HL-60/S4 (cell line): ENCODE data around the gene ARHGEF10L.

Experiments used
- in situ Hi-C: fragments of 300-500 bp; cut with MboI; formaldehyde crosslinking; loops from 2 replicates; pipeline ENCODE4 v1.14.3; 2022; ENCODE audit warnings: low sequenced_read_pairs

ARHGEF10L gene

DNA sequence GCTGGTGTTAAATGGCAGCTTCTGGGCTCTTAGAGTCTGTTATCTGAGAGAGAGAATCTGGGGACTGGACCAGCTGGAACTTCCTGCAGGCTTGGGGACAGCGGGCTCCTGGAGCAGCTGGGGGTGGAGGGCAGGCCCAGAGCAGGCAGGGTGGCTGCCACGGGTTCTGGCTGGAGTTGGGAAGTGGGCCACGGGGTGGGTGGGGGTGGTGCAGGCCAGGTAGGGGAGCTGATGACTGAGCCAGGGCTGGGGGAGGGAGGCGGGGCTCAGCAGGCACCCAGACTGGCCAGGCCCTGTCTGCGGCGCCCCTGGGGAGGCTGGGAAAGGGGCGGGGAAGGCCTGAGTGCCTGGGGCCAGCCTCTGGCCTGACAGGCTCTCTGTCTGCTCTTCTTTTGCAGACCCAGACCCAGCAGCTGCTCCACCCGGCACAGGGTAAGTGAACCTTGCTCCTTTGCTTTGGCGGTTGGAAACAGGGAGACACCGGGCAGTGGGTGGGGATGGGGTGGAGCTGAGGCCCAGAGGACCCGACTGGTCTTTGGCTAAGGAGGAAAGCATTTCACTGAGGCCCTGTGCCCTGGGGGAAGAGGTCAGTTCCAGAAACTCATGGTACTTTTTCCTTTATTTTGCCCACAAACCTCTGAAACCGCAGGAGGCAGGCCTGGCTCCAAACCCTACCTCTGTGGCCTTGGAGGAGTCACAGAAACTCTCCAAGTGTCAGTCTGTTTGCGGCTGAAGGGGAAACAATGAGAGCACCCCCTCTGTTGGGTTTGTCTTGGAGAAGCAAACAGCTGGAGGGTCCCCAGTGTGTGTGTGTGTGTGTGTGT is 48.8 kb downstream of the ARHGEF10L start:
- in situ Hi-C loops = no loop called here

DNA sequence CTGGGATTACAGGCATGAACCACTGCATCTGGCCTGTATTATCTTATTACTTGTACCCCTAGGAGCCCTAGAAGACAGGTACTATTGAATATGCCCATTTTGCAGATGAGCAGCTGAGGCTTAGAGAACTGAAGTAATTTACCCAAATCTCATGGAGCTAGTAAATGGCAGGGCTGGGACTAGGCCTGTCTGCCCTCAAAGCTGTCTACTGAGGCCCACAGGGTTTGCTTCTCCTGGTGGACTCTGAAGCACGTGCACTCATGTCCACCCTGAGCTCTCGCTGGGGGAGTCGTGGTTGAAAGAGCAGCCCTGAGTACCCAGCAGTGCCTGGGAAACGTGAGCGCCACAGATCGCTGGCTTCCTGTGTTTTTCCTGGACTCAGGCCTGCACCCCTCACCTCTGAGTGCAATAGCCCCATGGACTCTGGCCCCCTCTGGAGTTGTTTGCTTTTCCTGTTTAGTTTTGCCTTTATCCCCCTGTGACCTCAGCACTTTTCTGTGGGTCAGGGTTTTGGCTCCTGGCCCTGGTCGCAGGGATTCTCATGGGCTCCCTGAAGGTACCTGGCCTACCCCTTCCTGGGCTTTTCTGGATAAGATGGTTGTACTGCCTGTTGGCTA is 52.4 kb downstream of the ARHGEF10L start:
- in situ Hi-C loops = no loop called here

DNA sequence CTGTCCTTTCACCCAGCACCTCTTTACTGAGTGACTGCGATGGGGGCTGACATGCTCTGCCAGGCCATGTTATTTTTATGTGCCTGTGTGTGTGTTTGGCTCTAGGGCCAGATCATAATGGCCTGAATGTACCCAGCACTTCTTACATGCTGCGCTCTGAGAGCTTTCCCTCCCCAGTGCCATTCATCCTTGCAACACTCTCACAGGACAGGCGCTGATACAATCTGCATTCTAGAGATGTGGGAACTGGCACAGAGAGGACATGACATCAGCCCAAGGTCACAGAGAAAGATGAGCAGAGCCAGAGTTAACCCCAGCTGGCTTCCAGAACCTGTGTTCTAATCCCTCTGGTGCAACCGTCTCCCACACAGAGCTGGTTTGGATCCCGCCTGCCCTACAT is 54.5 kb downstream of the ARHGEF10L start:
- in situ Hi-C loops = no loop called here

DNA sequence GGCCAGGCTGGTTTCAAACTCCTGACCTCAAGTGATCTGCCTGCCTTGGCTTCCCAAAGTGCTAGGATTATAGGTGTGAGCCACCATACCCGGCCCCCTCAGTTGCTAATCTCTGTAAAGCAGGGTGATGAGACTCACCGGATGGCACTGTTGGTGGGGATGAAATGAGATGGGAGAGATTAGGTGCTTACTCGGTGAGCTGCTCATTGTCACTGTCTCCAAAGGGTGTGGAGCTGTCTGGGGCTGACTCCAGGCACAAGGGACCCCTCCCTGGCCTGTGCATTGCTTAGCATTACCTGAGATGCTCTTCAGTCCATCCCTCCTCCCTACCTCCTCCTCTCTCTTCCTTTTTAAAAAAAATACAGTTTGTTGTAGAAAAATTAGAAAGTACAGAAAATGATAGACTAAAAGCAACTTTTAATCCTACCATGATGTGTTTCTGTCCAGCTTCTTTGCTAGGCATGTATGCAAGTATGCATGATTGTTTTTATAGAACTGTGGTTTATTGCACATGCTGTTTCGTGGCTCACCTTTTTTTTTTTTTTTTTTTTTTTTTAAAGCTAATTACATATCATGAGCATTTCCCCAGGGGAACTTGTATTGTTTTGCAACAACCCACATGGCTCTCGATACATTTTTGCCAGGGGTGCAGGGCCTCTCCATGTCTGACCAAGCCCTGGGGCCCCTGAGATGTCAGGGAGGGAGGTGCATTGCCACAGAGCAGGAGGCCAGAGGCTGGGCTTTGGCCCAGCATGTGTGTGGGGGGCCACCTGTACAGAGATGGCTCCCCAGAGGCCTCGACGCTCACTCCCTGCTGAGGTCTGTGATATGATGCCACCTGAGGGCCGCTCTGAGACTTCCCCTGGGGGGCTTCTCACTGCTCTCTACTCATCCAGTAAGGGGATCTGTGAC is 55.4 kb downstream of the ARHGEF10L start:
- in situ Hi-C loops = no loop called here

DNA sequence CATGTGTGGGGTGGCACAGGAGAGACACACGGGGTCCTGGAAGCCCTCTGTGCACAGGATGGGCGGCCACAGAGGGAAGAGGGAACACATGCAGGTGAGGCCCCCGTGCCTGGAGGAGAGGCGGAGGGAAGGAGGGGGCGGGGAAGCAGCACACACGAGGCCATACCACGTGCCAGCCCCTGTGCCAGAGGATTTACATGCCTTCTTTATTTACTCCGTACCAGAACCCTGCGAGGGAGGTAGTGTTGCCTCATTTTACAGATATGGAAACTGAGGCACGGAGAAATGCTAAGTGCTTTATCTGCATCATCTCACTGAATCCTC is 56.1 kb downstream of the ARHGEF10L start:
- in situ Hi-C loops = no loop called here

DNA sequence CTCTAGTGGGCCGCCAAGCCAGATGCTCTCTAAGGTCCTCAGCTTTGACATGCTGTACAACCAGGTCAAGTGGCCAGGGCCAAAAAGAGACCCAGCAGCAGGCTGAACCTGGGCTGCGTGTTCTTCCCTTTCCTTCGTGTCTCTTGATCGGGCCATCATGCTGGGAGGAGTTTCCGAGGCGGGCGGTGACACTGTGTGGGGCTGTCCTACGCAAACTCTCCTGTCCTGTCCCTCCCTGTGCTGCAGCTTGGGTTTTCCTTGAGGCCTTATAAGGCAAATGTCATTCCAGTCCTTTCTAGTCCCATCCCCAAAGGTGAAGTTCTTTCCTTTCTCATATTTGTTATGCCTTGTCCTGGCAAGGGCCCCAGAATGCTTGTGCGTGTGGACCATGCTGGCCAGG is 56.7 kb downstream of the ARHGEF10L start:
- in situ Hi-C loops = no loop called here

DNA sequence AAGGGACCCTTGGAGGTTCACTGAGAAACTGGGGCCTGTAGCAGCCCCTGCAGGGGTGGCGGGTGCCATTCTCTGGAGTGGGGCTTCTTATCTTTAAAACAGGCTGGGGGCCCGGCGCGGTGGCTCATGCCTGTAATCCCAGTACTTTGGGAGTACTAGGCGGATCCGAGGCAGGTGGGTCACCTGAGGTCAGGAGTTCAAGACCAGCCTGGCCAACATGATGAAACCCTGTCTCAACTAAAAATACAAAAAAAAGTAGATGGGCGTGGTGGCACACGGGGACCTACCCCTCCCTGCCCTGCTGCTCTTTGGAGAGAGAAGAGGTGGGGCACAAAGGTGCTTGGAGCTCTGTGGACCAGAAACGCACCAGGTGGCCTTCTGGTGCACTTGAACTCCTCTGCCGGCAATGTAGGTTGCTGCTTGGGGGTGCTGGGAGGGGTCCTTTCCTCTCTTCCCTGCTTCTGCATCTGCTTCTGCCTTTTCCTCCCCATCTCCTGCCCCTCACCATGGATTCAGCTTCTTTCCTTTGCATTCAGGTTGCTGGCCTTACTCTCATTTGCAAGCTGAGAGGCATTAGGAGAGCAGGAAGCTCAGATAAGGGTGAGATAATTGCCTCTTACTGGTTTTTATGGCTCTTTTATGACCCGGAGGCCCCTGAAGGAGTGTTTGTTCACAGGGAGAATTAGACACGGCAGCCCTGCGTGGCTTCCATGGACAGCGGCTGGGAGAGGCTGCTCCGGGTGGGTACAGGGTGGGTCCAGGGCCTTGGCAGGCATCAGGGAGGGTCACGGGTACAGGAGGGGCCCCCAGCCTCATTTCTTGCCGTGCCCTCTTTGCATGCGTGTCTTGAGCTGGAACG is 57.4 kb downstream of the ARHGEF10L start:
- in situ Hi-C loops = no loop called here

DNA sequence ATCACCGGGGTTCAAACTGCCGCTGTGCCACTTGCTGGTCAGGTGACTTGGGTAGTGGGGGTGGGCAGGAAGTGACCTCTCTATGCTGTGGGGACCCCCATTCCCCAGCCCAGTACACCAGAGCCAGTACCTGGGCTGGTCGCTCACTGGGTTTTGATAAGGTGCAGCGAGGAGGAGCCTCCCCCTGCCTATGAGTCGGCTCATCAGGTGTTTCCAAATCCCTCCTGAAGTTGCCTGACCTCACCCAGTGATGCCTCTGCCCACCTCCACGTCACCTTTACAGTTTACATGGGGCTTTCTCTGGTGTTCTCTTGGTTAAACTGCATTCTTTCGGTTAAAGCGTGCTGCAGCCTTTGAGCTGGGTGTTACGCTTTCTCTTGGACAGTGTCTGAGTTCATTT is 58.2 kb downstream of the ARHGEF10L start:
- in situ Hi-C loops = no loop called here

DNA sequence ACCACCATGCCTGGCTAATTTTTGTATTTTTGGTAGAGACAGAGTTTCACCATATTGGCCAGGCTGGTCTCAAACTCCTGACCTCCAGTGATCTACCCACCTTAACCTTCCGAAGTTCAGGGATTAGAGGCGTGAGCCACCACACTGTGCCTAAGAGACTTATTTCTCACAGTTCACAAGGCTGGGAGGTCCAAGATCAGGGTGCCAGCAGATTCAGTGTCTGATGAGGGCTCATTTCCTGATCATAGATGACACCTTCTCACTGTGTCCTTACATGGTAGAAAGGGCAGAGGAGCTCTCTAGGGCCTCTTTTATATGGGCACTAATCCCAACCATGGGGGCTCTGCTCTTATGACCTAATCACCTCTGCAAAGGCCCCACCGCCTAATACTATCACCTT is 58.8 kb downstream of the ARHGEF10L start:
- in situ Hi-C loops = no loop called here

DNA sequence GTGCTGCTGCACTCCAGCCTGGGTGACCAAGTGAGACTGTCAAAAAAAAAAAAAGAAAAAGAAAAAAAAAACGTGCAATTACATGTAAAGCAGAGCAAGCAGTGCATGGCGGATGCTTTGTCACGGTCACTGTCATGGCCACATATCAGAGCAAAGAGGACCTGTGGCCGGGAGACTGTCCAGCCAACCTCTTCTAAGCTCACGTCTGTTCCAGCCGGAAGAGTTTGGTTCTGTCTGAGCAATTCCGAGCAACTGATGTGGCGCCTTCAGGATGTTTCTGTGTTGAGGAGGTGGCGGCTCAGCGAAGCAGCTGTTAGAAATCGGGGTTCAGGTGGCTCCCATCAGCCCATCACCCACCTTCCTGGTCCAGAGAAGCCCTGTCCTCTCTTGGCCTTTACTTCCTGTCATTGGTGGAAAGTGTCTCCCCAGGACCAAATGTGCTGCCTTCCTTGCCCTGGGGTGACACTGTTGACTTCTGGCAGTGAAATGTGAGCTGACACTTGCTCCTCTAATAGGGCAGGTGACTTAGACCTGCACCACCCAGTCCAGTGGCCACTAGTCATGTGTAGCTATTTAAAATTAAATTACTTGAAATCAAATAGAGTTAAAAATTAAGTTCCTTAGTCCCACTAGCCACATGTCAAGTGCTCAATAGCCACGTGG is 59.9 kb downstream of the ARHGEF10L start:
- in situ Hi-C loops = no loop called here

DNA sequence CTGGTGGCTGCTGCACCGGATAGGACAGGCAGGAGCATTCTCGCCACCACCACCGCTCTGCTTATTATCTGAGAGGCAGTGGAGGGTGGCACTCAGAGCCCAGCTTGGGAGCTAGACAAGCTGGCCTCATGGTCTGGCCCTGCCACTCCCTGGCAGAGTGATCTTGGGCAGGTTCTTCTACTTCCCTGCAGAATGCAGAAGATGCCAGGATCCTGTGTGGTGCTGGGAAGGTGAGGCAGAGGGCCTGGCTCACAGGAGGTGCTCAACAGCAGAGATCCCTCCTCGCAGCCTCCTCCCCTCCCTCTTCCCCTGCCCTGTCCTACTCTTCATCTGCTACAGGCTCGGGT is 60.4 kb downstream of the ARHGEF10L start:
- in situ Hi-C loops = no loop called here

DNA sequence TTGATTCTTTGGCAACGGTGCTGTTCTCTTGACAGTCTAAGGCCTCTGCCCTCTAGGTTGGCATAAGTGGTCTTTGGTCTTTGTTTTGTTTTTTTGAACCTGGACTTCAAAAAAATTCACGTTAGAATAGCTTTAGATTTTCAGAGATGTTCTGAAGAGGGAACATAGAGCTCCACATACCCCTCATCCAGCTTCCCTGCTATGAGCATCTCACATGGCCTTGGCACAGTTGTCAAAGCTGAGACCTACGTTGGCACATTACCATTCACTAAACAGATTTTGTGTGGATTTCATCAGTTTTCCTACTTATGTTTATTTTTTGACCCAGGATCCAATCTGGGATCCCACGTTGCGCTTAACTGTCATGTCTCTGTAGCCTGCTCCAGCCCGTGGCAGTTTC is 60.8 kb downstream of the ARHGEF10L start:
- in situ Hi-C loops = no loop called here

DNA sequence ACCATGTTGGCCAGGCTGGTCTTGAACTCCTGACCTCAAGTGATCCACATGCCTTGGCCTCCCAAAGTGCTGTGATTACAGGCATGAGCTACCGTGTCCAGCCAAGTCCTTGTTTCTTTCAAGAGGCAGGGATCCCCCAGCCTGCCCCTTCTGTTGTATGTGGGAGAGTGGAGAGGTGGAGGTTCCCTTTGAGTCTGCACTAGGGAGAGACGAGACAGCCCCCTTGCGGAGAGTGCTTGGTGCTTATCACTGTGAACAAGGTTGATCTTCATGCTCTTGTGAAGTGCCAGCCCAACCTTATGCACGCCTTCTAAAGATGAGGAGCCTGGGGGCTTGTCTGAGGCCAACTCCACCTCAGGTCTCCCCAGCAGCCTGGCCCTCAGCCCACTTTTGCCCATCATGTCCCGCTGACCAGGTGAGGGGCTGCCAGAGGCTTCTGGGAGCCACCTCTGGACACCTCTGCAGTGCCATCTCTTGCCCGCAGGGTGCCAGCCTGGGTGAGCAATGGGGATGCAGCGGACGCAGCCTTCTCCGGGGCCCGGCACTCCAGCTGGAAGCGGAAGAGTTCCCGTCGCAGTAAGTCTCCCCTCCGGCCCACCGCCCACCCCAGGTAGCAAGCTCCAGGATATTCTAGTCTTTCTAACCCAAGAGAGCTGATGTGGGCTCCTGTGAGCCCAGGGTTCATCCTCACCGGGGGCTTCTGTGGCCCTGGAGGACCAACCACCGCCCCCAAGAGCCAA is 62.3 kb downstream of the ARHGEF10L start:
- in situ Hi-C loops = no loop called here

DNA sequence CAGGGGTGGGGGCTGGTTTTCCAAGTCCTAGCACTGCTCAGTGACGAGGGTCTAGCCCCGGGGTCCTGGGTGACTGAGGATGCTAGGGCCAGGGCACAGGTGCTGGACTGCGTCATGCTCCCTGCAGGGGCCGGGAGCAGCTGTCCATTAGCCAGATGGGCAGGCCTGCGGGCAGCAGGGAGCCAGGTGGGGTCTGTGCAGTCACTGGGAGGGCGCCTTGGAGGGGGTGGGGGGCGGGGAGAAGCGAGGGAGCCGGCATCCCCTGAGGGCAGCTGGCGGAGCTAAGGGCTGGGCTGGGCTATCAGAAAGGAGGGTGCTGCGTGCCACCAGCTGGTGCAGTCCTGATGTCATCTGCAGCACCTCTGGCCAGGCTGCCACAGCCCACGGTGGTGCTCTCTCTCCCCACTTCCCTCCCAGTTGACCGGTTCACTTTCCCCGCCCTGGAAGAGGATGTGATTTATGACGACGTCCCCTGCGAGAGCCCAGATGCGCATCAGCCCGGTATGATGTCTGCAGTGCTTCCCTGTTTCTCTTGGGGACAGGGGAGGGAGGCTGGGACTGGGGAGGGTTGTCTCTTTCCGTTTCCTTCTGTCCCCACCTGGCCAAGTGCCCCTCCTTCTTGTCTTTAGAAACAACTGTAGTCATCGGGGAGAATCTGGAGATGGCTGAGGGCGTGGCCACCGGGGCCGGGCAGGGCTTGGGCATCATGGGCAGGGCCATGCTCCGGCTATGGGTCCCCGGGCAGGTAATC is 63.8 kb downstream of the ARHGEF10L start:
- in situ Hi-C loops = no loop called here

DNA sequence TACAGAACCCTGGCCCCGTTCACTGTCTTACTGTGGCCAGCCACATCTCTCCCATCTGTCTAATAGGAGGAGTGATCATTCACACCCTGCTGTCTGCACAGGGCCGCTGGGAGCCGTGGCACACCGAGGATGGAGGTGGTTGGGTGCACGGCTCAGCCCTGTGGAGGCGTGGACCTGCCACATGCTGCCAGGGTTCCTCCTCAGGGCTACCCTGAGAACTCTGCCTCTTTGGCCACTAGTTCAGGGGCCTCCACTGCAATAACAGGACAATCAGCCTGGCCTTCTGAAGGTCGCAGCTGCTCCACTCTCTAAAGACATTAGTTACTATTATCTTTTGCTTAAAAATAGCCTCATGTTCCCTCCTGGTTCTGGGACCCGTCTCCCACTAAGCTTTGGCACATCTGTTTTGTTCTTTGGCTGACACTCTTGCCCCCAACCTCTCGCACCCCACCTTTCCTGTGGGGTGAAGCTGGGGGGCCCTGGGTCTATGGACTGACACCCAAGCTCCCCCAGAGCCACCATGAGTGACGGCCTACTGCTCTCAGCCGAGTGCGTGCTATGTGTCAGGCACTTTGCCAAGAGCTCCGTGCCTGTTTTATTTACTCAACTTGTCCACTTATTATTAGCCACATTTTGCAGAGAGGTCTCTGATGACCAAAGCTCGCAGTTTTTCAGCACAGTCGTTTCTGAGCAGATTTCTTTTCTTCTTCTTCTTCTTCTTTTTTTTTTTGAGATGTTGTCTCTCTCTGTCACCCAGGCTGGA is 66.3 kb downstream of the ARHGEF10L start:
- in situ Hi-C loops = loop anchor here (5.0 kb wide), 1 partner anchor 103 kb away; no protein-coding TSS in a partner anchor

DNA sequence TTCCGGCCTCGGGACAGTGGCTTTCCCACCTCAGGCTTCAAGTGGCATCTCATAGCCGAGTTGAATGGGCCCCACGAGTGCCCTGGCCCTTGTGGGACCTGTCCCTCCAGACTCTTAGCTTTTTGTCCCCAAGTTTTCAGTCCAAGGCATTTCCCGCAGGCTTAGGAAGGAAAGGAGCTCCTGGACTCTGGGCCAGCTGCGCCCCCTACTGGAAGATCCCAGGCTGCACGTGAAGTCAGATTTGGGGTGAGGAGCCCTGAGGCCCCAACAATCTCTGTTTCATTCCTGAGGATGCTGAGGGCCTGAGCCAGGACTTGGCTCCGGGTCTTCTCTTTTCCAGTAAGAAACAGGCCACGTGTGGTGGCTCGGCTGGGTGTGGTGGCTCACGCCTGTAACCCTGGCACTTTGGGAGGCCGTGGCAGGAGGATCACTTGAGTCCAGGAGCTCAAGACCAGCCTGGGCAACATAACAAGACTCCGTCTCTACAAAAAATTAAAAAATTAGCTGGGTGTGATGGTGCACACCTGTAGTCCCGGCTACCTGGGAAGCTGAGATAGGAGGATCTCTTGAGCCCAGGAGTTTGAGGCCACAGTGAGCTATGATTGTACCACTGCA is 67.4 kb downstream of the ARHGEF10L start:
- in situ Hi-C loops = loop anchor here (5.0 kb wide), 1 partner anchor 105 kb away; no protein-coding TSS in a partner anchor
